ENCODE measurements around the gene PNPLA8.
"Not testable (repeated sequence)": the region's sequence is repeated elsewhere in the genome, so short reads cannot be mapped to it uniquely, and the experiment has no call there.

The PNPLA8 gene

DNA sequence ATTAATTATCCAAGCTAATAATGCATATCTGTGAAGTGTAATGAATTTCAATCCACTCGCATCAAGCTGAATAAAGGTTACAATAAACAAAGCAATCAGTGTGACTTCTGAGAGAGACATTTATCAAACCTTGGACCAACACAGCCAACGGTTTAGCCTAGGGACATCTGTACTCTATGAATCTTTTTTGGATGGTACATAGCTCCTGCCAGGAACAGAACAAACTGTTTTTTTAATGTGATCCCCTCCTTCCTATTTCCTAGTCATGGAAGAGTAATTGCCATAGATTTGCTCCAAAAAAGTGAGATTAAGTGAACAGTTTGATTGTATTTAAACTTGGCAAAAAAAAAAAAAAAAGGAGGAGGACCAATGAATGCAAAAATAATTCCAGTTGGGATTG lies 58.5 kb downstream of the PNPLA8 start:
- no peak for DNase-seq (ENCODE audit: low spot score)

DNA sequence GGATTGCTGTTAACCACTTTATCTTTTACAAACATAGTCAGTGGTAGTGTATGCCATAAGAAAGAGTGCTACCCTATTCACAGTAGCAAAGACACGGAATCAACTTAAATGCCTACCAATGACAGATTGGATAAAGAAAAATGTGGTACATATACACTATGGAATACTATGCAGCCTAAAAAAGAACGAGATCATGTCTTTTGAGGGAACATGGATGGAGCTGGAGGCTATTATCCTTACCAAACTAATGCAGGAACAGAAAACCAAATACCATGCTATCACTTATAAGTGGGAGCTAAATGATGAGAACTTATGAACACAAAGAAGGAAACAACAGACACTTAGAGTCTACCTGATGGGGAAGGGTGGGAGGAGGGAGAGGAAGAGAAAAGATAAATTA lies 59.6 kb downstream of the PNPLA8 start:
- DNase-seq (ENCODE audit: low spot score), result not testable (repeated sequence)

DNA sequence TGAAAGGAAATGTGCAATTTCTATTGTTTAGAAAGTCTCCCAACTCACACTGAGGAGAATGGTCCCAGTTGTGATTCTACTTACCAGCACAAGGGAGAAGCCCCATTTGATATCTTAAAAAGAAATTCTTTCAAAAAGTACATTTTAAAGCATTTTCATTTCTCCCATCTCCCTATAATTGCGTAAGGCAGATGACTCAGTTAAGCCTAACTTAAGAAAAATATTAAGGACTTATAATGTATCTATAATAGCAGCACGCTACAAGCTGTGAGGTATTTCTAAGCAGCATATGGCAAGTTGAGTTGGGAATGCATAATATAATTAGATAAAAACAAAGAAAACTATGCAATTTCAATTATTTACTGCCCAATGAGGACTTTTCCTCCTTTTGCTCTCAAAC lies 61.2 kb downstream of the PNPLA8 start:
- DNase-seq (ENCODE audit: low spot score), result no peak

DNA sequence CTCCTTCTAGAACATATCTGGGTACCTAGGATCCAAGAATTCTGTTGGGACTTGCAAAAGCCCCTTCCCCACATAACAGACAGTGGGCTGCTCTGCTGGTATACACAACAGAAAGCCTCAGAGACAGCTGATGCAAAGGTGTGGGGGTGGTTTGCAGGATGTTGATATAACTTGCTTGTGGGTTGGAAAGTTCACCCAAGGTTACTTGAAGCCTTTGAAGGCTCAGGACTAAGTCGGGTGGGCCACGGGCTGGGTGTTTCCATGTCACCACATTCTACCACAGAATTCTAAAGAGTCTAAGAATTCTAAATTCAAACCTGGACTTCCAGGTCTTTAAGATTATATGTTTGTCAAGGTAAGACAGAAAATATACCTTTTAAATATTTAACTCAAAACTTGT lies 62.3 kb downstream of the PNPLA8 start:
- DNase-seq (ENCODE audit: low spot score), result no peak

DNA sequence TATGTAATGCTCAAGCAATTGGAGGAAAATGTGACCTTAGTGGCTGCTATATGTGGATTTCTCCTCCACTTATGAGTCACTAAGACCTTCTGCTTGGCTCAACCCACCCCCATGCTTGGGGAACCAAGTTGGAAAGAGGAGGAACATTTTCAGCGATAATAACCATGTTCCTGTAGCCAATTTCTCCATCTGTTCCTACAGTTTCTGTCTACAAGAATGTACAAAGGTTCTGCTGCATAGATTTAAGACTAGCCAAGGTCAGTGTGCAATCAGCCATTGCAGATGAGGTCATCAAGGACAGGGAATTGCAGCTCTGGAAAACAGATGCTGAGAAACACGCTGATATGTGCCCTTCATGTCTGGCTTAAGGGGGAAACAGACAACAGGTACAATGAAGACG lies 64.1 kb downstream of the PNPLA8 start:
- DNase-seq (ENCODE audit: low spot score), result no peak

DNA sequence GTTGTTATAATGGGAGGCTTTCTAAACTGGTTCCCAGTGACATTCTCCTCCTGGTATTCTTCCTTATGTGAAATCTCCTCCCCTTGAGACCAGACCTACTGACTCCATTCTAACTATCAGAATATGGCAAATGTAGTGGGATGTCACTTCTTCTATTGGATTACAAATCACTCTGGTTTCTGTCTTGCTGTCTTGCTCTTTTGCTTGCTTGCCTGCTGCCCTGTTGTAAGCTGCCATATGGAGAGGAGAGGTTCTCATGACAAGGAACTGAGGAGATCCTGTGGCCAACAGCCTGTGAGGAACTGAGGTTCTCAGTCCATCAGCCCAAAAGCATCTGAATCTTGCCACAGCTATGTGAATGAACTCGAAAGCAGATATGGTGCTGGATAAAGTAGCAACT lies 65.0 kb downstream of the PNPLA8 start:
- no peak for DNase-seq (ENCODE audit: low spot score)

DNA sequence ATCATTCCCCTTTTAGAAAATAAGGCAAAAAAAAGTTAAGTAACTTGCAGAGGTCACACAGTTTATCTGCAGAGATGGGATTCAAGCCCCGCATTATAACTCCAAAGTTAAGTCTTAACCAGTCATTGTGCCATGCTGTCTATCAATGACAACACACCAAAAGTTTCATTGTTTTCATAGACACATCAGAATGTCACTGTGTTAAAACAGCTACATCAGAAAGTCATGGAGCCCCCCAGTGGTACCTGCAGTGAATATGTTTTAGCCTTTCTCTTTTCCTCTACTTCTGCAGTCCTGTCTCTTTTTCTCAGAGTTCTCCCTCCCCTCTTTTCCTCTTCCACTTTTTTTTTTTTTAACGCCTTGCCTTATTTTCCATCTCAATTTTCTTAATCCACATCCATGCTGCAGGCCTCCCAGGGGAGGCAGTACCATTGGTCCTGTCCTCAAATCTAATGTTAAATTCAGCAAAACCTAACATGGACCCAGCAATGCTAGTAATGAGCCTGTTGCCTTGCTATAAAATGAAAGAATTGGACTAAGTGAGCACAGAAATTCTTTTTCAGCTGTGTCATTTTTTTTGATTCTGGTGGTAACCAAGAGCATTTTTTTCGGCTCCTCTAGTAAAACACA lies 65.9 kb downstream of the PNPLA8 start:
- DNase-seq (ENCODE audit: low spot score), result peak; percentile 23

DNA sequence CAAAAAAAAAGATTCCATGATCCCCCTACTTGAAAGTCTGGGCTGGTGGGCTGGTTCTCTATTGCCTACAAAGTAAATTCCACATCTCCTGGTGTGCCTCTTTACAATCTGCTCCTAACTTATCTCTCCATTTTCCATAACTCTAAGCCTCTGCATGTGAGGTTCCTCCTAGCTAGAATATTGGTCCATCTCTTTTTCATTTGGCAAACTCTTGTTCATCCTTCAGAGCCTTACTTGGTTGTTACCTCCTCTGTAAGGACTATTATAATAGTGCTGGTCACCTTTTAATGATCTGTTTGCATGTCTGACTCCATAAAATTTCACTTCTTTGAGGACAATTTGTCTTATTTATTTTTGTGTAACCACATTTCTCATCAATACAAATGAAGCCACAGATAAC lies 68.1 kb downstream of the PNPLA8 start:
- DNase-seq (ENCODE audit: low spot score), result no peak

DNA sequence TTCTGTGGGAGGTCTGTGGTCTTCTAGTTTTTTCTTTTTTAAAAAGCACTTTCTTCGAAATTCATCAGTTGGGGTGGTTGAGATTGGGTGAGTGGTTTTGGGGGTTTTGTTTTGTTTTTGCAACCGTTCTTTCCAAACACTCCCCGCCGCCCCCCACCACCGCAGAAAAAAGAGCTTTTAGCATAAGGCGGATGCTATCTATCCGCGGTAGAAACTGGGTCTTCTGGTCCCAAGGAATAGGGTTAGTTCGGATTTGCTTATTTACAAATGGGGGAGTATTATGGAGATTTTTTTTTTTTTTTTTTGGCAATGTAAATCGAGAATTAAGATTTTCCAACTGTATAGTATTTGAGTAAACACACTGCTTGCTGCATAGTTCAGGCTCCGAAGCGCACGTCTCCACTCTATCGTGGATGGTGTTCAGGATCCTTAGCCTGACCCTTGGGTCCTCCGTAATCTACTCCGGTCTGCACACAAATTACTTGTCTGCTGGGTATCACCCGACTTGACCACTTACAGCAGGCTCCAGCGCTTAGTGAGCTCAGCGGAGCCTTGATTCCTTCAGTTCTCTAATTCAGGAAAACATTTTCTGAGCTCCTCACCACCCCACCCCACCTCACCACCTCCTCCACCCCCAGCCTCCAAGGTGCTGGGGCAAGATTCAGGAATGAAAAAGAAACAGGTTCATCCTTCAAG lies 68.9 kb downstream of the PNPLA8 start:
- no peak for DNase-seq (ENCODE audit: low spot score)

DNA sequence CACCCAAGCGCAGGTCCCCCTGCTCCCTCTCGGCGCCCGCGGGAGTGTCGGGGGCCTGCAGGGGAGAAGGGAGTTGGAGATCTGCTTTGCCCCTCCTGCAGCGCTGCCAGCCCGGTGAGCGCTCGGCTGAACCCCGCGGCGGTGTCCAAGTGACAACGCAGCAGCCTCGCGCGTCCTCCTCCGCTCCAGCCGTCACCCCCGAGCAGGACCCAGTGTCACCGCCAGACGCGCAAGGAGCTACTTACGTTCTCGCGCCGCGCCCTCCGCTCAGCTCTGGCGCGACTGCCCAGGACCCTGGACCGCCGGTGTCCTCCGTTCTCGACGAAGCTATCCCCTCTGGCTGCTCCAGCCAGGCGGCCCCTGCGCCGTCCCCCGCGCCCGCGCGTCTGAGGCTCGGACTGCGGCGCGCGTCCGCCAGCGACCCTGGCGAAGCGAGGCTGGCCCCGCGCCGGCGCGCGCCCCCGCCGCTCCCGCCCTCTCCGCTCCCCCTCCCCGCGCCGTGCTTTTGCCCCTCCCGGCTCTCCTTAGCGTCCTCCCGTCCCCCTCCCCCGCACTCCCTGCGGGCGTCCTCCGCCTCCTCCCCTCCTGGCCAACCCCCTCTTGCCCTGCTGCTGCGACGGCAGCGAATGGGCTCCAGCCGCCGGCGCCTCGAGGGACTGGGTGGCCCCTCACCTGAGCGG lies 69.8 kb downstream of the PNPLA8 start, which contains the start of gene NRCAM:
NRCAM (minus strand) TSS at position 439 of the 680 bp plus-strand sequence. CDS start 216,372 bp downstream, outside the sequence.
- DNase-seq (ENCODE audit: low spot score), result peak; percentile 40

DNA sequence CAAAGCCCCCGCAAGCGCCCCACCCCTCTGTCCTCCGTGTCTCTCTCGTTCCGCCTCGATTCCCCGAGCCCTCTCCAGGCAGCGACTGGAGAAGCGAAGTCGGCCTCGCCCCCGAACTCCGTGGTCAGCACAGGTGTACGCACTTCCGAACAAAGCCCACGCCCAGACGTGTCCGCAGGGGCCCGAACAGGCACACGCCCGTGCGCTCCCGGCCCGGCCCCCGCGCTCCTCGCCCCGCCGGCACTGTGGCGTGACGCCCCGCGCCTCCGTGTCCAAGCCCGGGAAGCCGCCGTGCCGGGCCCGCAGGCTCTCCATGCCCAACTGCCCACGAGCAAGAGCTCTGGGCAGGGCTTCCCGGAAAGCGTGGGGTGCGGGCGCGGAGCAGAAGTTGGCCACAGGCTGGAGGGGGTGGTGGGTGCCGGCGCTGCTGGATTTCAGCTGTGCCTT lies 70.4 kb downstream of the PNPLA8 start:
- peak; percentile 21 for DNase-seq (ENCODE audit: low spot score)

DNA sequence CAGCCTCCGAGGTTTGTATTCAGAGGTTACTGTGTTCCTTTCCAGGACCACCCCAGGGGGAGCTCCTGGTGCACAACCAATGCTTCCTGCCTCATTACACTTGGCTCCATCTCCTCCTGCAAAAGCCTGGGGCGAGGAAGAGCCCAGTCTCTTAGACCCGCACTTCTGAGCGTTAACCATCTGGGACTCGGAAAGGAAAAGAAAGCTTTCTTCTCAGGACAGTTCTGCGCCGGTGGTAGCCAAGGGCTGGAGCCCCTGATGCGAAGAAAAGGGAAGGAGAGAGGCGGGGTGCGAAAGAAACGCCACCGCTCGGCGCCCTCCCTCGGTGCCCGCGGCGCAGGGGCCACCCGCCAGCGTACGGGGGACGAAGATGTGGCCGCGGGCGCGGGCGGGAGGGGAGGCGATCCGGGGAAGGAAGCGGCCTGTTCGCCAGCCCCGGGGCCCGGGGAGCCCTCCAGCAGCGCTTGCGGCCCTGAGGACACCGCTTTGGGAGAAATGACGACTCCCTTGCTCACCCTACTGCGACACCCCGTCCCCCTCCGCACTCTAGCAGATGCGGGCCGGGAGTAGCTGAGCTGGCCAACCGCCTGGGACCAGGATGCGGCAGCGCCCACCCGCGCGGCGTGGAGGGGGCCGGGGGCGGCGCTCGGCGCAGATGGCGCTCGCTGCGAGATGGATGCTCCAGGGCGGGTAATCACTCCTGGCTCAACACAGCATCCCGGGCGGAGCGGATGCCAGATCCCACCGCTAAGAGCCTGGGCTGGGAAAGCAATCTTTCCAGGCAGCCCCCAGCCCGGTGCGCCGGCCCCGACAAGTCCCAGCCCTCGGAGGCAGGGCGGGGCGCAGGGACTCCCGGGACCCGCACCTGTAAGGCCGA lies 71.0 kb downstream of the PNPLA8 start:
- DNase-seq (ENCODE audit: low spot score), result peak; percentile 41

DNA sequence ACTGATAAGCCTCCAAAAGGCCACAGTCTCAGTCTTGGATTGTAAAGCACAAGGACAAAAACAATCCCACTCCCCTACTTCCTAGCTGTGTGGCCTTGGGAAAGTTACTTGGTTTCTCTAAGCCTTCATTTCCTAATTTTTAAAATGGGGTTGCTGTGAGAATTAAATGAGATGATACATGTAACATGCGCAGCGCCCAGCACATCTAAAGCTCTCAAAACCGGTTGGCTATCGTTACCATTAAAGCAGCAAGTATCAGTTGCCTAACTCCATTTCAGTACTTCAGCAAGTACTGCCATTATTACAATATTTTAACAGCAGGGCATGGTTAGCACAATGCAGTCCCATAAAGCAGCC lies 71.6 kb downstream of the PNPLA8 start:
- DNase-seq (ENCODE audit: low spot score), result no peak

DNA sequence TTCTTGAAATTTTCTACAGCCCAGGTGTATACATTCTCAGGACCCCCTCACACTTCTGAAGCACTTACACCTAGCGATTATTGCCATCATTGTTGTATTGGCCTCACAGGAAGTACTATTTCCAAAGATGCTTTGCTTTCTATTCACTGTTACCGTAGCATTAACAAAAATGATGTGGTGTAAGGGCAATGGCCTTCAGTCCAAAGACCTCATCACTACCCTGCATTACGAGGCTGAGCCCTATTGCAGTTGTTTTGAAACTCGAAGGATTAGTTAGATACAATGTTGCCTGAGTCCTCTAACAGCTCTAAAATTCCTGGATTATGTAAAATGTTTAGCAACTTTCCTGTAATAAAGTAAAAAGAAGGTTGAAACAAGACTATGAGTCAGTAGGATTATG lies 72.6 kb downstream of the PNPLA8 start:
- no peak for DNase-seq (ENCODE audit: low spot score)

DNA sequence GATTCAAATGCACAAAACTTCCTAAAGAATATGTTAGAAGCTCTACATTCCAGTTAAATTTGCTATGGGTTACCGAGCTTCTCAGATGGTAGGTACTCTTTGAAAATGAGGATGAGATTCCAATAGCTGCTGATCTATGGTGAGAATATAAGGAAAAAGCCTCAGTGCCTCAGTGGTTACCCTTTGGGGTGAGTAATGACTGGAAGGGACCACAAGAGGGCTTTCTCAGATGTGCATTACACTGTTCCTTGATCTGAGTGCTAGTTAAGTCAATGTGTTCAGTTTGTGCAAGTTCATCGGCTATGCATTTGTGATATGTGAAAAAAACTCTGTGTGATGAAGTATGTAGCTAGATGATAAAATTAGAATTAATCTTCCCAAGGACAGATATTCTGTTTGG lies 73.2 kb downstream of the PNPLA8 start:
- DNase-seq (ENCODE audit: low spot score), result peak; percentile 52

DNA sequence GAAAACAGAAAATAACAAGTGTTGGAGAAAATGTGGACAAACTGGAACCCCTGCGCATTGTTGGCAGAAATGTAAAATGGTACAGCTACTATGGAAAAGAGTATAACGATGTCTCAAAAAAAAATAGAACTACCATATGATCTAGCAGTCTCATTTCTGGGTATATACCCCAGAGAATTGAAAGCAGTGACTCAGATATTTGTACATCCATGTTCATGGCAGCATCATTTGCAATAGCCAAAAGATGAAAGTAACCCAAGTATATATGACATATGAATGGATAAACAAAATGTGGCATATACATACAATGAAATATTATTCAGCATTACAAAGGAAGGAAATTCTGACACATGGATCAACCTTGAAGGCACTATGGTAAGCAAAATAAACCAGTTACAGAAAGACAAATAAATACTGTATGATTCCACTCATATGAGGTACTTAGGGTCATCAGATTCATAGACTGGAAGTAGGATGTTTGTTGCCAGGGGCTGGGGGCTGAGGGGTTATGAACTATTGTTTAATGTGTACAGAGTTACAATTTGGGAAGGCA lies 74.6 kb downstream of the PNPLA8 start:
- DNase-seq (ENCODE audit: low spot score), result no peak

DNA sequence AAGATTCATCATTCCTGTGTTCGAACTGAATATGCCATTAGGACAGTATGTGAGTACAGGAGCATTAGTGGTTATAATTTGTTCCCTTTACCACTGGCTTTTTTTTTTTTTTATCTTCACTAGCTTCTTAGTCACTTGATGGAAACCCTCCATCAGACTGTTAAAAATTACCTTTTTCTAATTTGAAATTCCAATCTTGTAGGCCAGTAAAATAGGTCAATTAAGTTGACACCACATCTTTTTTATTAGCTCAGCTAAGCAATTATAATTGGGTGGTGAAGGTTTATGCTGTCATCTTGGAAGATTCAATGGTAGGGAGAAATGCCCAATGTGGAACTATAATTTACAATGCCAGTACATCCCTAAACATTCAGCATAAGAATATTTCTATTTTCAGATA lies 75.8 kb downstream of the PNPLA8 start:
- DNase-seq (ENCODE audit: low spot score), result no peak

DNA sequence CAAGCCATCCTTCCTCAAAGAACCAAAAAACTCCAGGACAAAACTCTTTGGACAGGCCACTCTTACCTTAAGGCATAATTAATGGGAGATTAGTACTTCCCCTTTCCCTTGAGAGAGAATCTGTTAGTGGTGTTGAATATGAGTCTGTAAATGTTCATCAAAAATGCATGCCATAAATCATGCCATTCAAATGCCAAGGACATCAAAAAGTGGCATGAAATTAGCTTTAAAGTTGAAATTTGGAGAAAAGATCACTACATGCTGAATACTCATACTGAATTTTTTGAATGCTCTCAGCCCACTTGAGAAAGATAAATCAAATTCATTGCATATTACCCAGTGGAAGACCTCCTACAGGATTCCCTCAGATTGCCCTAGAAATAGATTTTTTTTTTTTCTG lies 76.4 kb downstream of the PNPLA8 start:
- DNase-seq (ENCODE audit: low spot score), result no peak

DNA sequence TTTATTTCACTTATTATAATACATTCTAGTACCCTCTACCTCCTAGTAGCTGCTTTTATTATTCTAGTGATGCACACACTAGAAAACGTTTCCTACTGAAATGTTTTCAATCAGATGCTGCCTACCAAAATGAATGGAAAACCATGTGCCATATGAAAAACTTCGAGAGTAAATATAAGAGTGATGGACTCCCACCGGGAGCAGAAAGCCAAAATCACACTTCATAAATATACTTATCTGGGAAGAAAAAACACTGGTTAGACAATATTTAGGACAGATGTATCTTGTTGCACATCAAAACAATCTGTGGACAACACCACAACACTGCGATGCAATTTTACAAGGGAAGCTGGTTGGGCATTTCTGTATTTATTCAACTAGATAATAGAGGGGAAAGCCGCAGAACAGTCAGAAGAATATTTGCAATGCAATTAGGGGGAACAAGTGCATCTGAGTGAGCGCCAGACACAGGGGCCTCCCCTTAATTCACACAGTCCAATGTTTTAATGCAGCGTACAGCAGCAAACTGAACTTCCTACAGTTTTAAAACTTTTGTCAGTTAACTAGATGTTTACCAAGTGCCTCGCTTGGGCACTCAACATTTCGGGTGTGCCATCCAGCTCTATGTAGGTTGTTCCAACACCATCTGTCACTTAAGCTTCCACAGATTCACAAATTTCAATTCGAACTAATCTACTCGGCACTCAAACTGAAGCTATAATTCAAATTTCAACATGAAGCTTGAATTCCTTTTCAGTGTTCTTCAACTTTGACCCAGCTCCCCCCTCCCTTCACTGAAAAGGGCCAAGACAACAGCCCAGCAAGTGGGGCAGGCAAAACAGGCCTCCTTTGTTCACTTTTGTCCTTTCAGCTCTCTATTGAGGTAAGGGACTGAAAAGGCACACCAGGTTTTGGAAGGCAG lies 77.1 kb downstream of the PNPLA8 start:
- DNase-seq (ENCODE audit: low spot score), result no peak

DNA sequence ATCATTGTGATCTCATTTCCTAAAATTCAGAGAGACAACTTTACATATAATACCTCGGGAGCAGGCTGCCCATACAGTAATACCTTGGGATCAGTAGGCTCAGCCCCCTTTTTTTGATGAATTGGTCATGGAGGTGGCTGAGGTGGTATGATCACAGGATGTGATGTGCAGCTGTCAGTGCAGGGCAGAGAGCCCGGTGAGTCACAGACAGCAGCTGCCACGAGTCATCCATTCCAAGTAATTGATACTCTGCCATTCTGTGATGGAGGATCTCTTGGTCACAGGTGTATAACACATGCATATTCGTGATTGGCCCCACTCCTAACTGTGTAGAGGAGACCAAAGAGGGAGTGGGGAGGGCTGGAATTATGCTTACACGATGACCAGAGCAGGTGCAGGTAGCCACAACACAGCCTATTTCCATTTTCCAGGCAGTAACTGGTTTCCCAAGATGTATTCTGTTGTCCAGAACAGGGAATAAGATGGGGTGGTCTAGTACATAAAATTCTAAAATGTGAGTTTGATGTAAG lies 83.8 kb downstream of the PNPLA8 start:
- DNase-seq (ENCODE audit: low spot score), result no peak

Data from AG08396 (cell line).